ENCODE measurements around the gene FBXO3. TPM values are rescaled to one million over a fixed set of nuclear protein-coding genes. Genes with fewer than 3 reads are reported as not detected.
"Not testable (repeated sequence)": the region's sequence is repeated elsewhere in the genome, so short reads cannot be mapped to it uniquely, and the experiment has no call there.

The FBXO3 gene
- total and polyA plus RNA-seq, 9 donors, result 25.2 to 43.0 (median 33.8) TPM

- WGBS, 3 donors, result 43 to 53% (median 50%) methylated on average over 4 of the region's 4 CpGs
Observed at GRCh38 chr11:33790040-33790439, 15.7 kb upstream of the FBXO3 start.

GRCh38 chr11:33788095-33788494 is 13.8 kb upstream of the FBXO3 start:
- H3K27ac ChIP-seq; H3K9me3 ChIP-seq; H3K4me1 ChIP-seq (ENCODE audit: insufficient read depth); DNase-seq; H3K36me3 ChIP-seq; intact Hi-C loops (cut with DNase I); H3K27me3 ChIP-seq; H3K4me3 ChIP-seq: not testable (repeated sequence)
- WGBS, 3 donors, result 79 to 82% (median 79%) methylated on average over 2 of the region's 2 CpGs

More at GRCh38 chr11:33790040-33790439, 15.7 kb upstream of the FBXO3 start:
- no peaks in the 10 kb centered on the region for H3K36me3 ChIP-seq
- H3K9me3 ChIP-seq, result no peaks in the 10 kb centered on the region
- H3K4me1 ChIP-seq (ENCODE audit: insufficient read depth), result no peaks in the 10 kb centered on the region
- no peak overlapping the region for H3K4me3 ChIP-seq
- no peaks in the 10 kb centered on the region for H3K27me3 ChIP-seq
- no peak for DNase-seq
- TF ChIP-seq POLR2A (IDR thresholded peaks at IDR 0.05) (no peak), CTCF (IDR thresholded peaks at IDR 0.05) (no peak)
- no peak overlapping the region for H3K27ac ChIP-seq
- intact Hi-C loops (cut with DNase I), result no loop called here

GRCh38 chr11:33787076-33787475 is 12.8 kb upstream of the FBXO3 start:
- 49 to 61% (median 54%) methylated on average over 2 of the region's 2 CpGs for WGBS, 3 donors

GRCh38 chr11:33785609-33786008 is 11.3 kb upstream of the FBXO3 start:
- TF ChIP-seq EP300 (IDR thresholded peaks at IDR 0.05) (no peak), CTCF (IDR thresholded peaks at IDR 0.05) (no peak), POLR2A (IDR thresholded peaks at IDR 0.05) (no peak)
- Histone ChIP-seq H3K9me3 (no peaks in the 10 kb centered on the region), H3K4me1 (ENCODE audit: insufficient read depth) (no peaks in the 10 kb centered on the region), H3K27ac (no peak overlapping the region), H3K27me3 (no peaks in the 10 kb centered on the region), H3K36me3 (no peaks in the 10 kb centered on the region), H3K4me3 (no peak overlapping the region)
- 70 to 85% (median 82%) methylated on average over 3 of the region's 3 CpGs for WGBS, 3 donors
- intact Hi-C loops (cut with DNase I), result no loop called here
- DNase-seq, result no peak

More at GRCh38 chr11:33787076-33787475, 12.8 kb upstream of the FBXO3 start:
- no peaks in the 10 kb centered on the region for H3K4me1 ChIP-seq (ENCODE audit: insufficient read depth)
- no peaks in the 10 kb centered on the region for H3K9me3 ChIP-seq
- intact Hi-C loops (cut with DNase I), result no loop called here
- H3K27ac ChIP-seq, result no peak overlapping the region
- no peak for DNase-seq
- TF ChIP-seq POLR2A (IDR thresholded peaks at IDR 0.05), result no peak
- TF ChIP-seq CTCF (IDR thresholded peaks at IDR 0.05), result no peak
- TF ChIP-seq EP300 (IDR thresholded peaks at IDR 0.05), result no peak
- no peaks in the 10 kb centered on the region for H3K27me3 ChIP-seq
- no peak overlapping the region for H3K4me3 ChIP-seq
- H3K36me3 ChIP-seq, result no peaks in the 10 kb centered on the region

GRCh38 chr11:33779849-33780528 is 5.7 kb upstream of the FBXO3 start:
- no peak for TF ChIP-seq EP300 (IDR thresholded peaks at IDR 0.05)
- no peak overlapping the region for H3K4me3 ChIP-seq
- no peaks in the 10 kb centered on the region for H3K27me3 ChIP-seq
- H3K4me1 ChIP-seq (ENCODE audit: insufficient read depth), result no peaks in the 10 kb centered on the region
- DNase-seq, result no peak
- 35 to 42% (median 36%) methylated on average over 7 of the region's 7 CpGs for WGBS, 3 donors
- H3K36me3 ChIP-seq, result no peaks in the 10 kb centered on the region
- H3K9me3 ChIP-seq, result no peaks in the 10 kb centered on the region
- intact Hi-C loops (cut with DNase I), result no loop called here
- H3K27ac ChIP-seq, result no peak overlapping the region
